Fibroblast of skin of back (primary cell): ENCODE measurements around the gene SGPP2.

ENCODE experiments used
- DNase-seq: peaks from one replicate; pipeline ENCODE4 v3.0.0-alpha.2; 2013

SGPP2 gene

GRCh38 chr2:222477962-222478608, 53.7 kb downstream of the SGPP2 start:
- DNase-seq: no peak

- no peak for DNase-seq
Observed at GRCh38 chr2:222479859-222480258, 55.5 kb downstream of the SGPP2 start.

- DNase-seq: no peak
Observed at GRCh38 chr2:222480497-222480896, 56.2 kb downstream of the SGPP2 start.

- DNase-seq: no peak
Observed at GRCh38 chr2:222481941-222482340, 57.6 kb downstream of the SGPP2 start.

GRCh38 chr2:222483513-222484039, 59.2 kb downstream of the SGPP2 start:
- no peak for DNase-seq

- no peak for DNase-seq
Observed at GRCh38 chr2:222485367-222486211, 61.2 kb downstream of the SGPP2 start.

- no peak for DNase-seq
Observed at GRCh38 chr2:222490131-222490530, 65.8 kb downstream of the SGPP2 start.

- DNase-seq: no peak
Observed at GRCh38 chr2:222492683-222493082, 68.3 kb downstream of the SGPP2 start.

GRCh38 chr2:222494104-222494739, 69.9 kb downstream of the SGPP2 start:
- no peak for DNase-seq

GRCh38 chr2:222495388-222495787, 71.0 kb downstream of the SGPP2 start:
- no peak for DNase-seq

GRCh38 chr2:222499226-222499625, 74.9 kb downstream of the SGPP2 start:
- no peak for DNase-seq

- DNase-seq: no peak
Observed at GRCh38 chr2:222504191-222504590, 79.8 kb downstream of the SGPP2 start.

- no peak for DNase-seq
Observed at GRCh38 chr2:222504719-222505118, 80.4 kb downstream of the SGPP2 start.

GRCh38 chr2:222506230-222506935, 82.0 kb downstream of the SGPP2 start:
- DNase-seq: no peak

GRCh38 chr2:222514901-222515300, 90.6 kb downstream of the SGPP2 start:
- DNase-seq: no peak

- DNase-seq: no peak
Observed at GRCh38 chr2:222518570-222519381, 94.4 kb downstream of the SGPP2 start.

GRCh38 chr2:222521099-222521498, 96.8 kb downstream of the SGPP2 start:
- no peak for DNase-seq

- DNase-seq: no peak
Observed at GRCh38 chr2:222522082-222522481, 97.7 kb downstream of the SGPP2 start.

- no peak for DNase-seq
Observed at GRCh38 chr2:222523783-222524544, 99.6 kb downstream of the SGPP2 start.

GRCh38 chr2:222525811-222526210, 101.5 kb downstream of the SGPP2 start:
- no peak for DNase-seq
